ENCODE measurements around the gene C10orf67.
"Not testable (repeated sequence)": the region's sequence is repeated elsewhere in the genome, so short reads cannot be mapped to it uniquely, and the experiment has no call there.

C10orf67 gene

DNA sequence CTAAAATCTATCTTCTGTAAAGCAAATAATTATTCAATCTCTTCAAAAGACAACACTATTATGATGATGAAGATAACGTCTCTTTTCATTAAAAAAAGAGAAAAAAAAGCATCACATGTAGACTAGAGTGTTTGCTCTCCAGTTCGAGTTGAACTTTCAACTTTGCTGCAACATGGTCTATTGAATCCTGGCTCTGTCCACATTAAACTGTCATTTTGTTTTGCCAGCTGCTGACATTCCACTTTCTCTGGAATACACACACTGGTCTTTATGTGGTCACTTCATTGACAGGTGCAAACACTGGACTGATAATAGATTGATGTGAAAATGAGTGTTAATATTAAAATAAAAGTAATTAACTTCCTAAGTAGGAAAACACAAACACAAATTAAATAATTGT lies 90.8 kb downstream of the C10orf67 start:
- H3K4me3 ChIP-seq (ENCODE audit: low read depth, low read length): no peak overlapping the region
- no peak for DNase-seq (ENCODE audit: low read depth)

GRCh38 chr10:23252859-23253258 lies 91.7 kb downstream of the C10orf67 start:
- H3K4me3 ChIP-seq (ENCODE audit: low read depth, low read length); DNase-seq (ENCODE audit: low read depth): not testable (repeated sequence)

More for the DNA sequence above, 90.8 kb downstream of the C10orf67 start:
- TF ChIP-seq CTCF (IDR thresholded peaks at IDR 0.05; ENCODE audit: low read depth, low read length, missing control alignments): no peak

GRCh38 chr10:23241779-23242178 lies 102.8 kb downstream of the C10orf67 start:
- DNase-seq (ENCODE audit: low read depth); H3K4me3 ChIP-seq (ENCODE audit: low read depth, low read length): not testable (repeated sequence)

DNA sequence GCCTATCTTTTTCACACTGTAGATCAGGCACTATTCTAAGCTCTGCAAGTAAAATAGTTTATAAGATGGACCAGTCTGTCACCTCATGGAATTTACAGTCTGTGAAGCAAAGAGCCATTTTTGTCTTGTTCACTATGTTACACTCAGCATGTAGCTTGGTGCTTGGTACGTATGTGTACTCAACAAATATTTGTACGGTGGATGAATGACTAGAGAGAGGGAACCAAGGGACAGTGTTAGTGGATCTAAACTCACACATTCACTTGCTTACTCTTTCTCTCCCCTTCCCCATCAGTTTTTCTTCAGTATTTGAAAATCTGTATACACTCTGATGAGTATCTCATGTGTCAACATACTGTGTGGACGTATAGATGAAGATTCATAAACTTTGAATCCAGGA lies 106.6 kb downstream of the C10orf67 start:
- no peak overlapping the region for H3K4me3 ChIP-seq (ENCODE audit: low read depth, low read length)
- no peak for TF ChIP-seq CTCF (IDR thresholded peaks at IDR 0.05; ENCODE audit: low read depth, low read length, missing control alignments)
- DNase-seq (ENCODE audit: low read depth): no peak

GRCh38 chr10:23230582-23230981 lies 114.0 kb downstream of the C10orf67 start:
- DNase-seq (ENCODE audit: low read depth): no peak
- H3K4me3 ChIP-seq (ENCODE audit: low read depth, low read length): no peak overlapping the region
- TF ChIP-seq CTCF (IDR thresholded peaks at IDR 0.05; ENCODE audit: low read depth, low read length, missing control alignments): no peak

- TF ChIP-seq CTCF (IDR thresholded peaks at IDR 0.05; ENCODE audit: low read depth, low read length, missing control alignments): no peak
- DNase-seq (ENCODE audit: low read depth): no peak
- no peak overlapping the region for H3K4me3 ChIP-seq (ENCODE audit: low read depth, low read length)
Observed at GRCh38 chr10:23217471-23217870, 127.1 kb downstream of the C10orf67 start.

- no peak for DNase-seq (ENCODE audit: low read depth)
- no peak overlapping the region for H3K4me3 ChIP-seq (ENCODE audit: low read depth, low read length)
- TF ChIP-seq CTCF (IDR thresholded peaks at IDR 0.05; ENCODE audit: low read depth, low read length, missing control alignments): no peak
Observed at GRCh38 chr10:23205972-23206642, 138.5 kb downstream of the C10orf67 start.

- DNase-seq (ENCODE audit: low read depth): no peak
- no peak overlapping the region for H3K4me3 ChIP-seq (ENCODE audit: low read depth, low read length)
- no peak for TF ChIP-seq CTCF (IDR thresholded peaks at IDR 0.05; ENCODE audit: low read depth, low read length, missing control alignments)
Observed at GRCh38 chr10:23204773-23205172, 139.8 kb downstream of the C10orf67 start.
